AG10803 (cell line): ENCODE measurements around the gene KDM6A.

Experiments used
- DNase-seq: peaks from one replicate; pipeline ENCODE4 v3.0.0; 2010; ENCODE audit warnings: low read depth
- H3K4me3 ChIP-seq: 2 replicates; pipeline ENCODE4 v1.5.1; 2011; ENCODE audit warnings: mild to moderate bottlenecking, low read length, control low read depth
- CTCF ChIP-seq: conservative IDR thresholded peaks from 2 replicates; pipeline ENCODE4 v1.5.1; 2011; ENCODE audit warnings: mild to moderate bottlenecking, low read length, control low read depth, inconsistent platforms

Gene KDM6A

GRCh38 chrX:45154462-45154861 is 281.5 kb downstream of the KDM6A start:
- H3K4me3 ChIP-seq, result no peak overlapping the region
- no peak for TF ChIP-seq CTCF
- DNase-seq, result no peak

- no peak for TF ChIP-seq CTCF
These were observed 284.7 kb downstream of the KDM6A start for GRCh38 chrX:45157647-45158046.

More at GRCh38 chrX:45157647-45158046, 284.7 kb downstream of the KDM6A start:
- no peak overlapping the region for H3K4me3 ChIP-seq
- no peak for DNase-seq
